ENCODE results near the gene UBE2Z. TPM values are rescaled to one million over a fixed set of nuclear protein-coding genes. Genes with fewer than 3 reads are reported as not detected.

The UBE2Z gene
- total and polyA plus RNA-seq, 2 of the 13 experiments (the other 11 are each of a cell fraction or from before 2014, with no cell fraction given), result 63.2 to 122 TPM

DNA sequence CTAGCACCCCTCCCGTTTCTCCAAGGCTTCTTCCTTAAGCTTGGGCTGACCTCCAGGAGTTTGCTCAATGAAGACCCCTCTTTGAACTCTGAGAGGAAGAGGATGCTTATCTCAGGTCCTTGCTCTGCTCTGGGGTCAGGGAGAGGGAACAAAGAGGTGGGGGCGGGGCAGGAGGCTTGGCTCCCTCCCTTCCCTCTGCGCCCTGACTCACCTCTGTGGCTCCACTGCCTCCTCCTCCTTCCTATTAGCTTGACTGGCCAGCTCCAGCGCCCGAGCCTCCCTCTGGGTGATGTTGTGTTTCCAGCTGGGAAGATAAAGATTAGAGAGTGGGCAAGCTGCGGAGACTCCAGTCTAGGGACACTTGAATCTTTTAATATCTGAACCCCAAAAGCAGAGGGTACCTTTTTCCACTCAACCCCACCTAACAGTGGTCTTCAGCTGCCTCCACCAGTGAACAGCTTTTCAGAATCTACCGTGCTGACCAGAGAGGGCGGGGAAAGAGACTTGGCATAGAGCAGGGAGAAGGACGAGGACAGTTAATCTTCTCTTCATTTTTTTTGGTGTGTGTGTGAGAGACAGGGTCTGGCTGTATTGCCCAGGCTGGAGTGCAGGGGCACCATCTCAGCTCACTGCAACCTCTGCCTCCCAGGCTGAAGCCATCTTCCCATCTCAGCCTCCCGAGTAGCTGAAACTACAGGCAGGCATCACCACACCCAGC lies 53.5 kb downstream of the UBE2Z start (continued):
- TF ChIP-seq, protein P1, sequence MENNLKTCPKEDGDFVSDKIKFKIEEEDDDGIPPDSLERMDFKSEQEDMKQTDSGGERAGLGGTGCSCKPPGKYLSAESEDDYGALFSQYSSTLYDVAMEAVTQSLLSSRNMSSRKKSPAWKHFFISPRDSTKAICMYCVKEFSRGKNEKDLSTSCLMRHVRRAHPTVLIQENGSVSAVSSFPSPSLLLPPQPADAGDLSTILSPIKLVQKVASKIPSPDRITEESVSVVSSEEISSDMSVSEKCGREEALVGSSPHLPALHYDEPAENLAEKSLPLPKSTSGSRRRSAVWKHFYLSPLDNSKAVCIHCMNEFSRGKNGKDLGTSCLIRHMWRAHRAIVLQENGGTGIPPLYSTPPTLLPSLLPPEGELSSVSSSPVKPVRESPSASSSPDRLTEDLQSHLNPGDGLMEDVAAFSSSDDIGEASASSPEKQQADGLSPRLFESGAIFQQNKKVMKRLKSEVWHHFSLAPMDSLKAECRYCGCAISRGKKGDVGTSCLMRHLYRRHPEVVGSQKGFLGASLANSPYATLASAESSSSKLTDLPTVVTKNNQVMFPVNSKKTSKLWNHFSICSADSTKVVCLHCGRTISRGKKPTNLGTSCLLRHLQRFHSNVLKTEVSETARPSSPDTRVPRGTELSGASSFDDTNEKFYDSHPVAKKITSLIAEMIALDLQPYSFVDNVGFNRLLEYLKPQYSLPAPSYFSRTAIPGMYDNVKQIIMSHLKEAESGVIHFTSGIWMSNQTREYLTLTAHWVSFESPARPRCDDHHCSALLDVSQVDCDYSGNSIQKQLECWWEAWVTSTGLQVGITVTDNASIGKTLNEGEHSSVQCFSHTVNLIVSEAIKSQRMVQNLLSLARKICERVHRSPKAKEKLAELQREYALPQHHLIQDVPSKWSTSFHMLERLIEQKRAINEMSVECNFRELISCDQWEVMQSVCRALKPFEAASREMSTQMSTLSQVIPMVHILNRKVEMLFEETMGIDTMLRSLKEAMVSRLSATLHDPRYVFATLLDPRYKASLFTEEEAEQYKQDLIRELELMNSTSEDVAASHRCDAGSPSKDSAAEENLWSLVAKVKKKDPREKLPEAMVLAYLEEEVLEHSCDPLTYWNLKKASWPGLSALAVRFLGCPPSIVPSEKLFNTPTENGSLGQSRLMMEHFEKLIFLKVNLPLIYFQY (CRISPR knock-in tag; IDR thresholded peaks at IDR 0.05; ENCODE audit: borderline replicate concordance), result no peak
- TF ChIP-seq RXRA (CRISPR knock-in tag; IDR thresholded peaks at IDR 0.05), result peak; percentile 83; the same call in 1 of the 2 replicates
- no peak for TF ChIP-seq ZMAT3 (CRISPR knock-in tag; conservative IDR thresholded peaks at IDR 0.05)
- TF ChIP-seq, protein P2, sequence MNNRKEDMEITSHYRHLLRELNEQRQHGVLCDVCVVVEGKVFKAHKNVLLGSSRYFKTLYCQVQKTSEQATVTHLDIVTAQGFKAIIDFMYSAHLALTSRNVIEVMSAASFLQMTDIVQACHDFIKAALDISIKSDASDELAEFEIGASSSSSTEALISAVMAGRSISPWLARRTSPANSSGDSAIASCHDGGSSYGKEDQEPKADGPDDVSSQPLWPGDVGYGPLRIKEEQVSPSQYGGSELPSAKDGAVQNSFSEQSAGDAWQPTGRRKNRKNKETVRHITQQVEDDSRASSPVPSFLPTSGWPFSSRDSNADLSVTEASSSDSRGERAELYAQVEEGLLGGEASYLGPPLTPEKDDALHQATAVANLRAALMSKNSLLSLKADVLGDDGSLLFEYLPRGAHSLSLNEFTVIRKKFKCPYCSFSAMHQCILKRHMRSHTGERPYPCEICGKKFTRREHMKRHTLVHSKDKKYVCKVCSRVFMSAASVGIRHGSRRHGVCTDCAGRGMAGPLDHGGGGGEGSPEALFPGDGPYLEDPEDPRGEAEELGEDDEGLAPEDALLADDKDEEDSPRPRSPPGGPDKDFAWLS (CRISPR knock-in tag; IDR thresholded peaks at IDR 0.05; ENCODE audit: borderline replicate concordance), result no peak
- peak; percentile 57 for TF ChIP-seq CBX1 (IDR thresholded peaks at IDR 0.05; ENCODE audit: low read depth)
- peak; percentile 40; the same call in 1 of the 2 replicates for TF ChIP-seq NCOA2 (CRISPR knock-in tag; IDR thresholded peaks at IDR 0.05)
- no peak for TF ChIP-seq NKX3-1 (CRISPR knock-in tag; IDR thresholded peaks at IDR 0.05)
- TF ChIP-seq, protein P3, sequence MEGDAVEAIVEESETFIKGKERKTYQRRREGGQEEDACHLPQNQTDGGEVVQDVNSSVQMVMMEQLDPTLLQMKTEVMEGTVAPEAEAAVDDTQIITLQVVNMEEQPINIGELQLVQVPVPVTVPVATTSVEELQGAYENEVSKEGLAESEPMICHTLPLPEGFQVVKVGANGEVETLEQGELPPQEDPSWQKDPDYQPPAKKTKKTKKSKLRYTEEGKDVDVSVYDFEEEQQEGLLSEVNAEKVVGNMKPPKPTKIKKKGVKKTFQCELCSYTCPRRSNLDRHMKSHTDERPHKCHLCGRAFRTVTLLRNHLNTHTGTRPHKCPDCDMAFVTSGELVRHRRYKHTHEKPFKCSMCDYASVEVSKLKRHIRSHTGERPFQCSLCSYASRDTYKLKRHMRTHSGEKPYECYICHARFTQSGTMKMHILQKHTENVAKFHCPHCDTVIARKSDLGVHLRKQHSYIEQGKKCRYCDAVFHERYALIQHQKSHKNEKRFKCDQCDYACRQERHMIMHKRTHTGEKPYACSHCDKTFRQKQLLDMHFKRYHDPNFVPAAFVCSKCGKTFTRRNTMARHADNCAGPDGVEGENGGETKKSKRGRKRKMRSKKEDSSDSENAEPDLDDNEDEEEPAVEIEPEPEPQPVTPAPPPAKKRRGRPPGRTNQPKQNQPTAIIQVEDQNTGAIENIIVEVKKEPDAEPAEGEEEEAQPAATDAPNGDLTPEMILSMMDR (CRISPR knock-in tag; IDR thresholded peaks at IDR 0.05), result 0 out of 2 replicates have a peak, but pooled peaks have one; percentile 12
- no peak for TF ChIP-seq ZNF674 (CRISPR knock-in tag; IDR thresholded peaks at IDR 0.05; ENCODE audit: low read depth)
- TF ChIP-seq ZNF496 (CRISPR knock-in tag; IDR thresholded peaks at IDR 0.05; ENCODE audit: insufficient replicate concordance), result no peak
- TF ChIP-seq, protein P4, sequence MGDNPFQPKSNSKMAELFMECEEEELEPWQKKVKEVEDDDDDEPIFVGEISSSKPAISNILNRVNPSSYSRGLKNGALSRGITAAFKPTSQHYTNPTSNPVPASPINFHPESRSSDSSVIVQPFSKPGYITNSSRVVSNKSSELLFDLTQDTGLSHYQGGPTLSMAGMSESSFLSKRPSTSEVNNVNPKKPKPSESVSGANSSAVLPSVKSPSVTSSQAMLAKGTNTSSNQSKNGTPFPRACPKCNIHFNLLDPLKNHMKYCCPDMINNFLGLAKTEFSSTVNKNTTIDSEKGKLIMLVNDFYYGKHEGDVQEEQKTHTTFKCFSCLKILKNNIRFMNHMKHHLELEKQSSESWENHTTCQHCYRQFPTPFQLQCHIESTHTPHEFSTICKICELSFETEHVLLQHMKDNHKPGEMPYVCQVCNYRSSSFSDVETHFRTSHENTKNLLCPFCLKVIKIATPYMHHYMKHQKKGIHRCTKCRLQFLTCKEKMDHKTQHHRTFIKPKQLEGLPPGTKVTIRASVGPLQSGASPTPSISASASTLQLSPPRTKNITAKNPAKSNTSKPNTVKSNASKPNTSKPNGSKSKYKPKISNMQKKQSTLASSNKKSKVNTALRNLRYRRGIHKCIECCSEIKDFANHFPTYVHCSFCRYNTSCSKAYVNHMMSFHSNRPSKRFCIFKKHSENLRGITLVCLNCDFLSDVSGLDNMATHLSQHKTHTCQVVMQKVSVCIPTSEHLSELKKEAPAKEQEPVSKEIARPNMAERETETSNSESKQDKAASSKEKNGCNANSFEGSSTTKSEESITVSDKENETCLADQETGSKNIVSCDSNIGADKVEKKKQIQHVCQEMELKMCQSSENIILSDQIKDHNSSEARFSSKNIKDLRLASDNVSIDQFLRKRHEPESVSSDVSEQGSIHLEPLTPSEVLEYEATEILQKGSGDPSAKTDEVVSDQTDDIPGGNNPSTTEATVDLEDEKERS (CRISPR knock-in tag; IDR thresholded peaks at IDR 0.05), result 0 out of 2 replicates have a peak, but pooled peaks have one; percentile 46
- TF ChIP-seq ZNF329 (CRISPR knock-in tag; IDR thresholded peaks at IDR 0.05; ENCODE audit: low read depth), result no peak
- no peak for TF ChIP-seq ATRX (CRISPR knock-in tag; IDR thresholded peaks at IDR 0.05; ENCODE audit: borderline replicate concordance)
- TF ChIP-seq NONO (IDR thresholded peaks at IDR 0.05), result no peak
- no peak for TF ChIP-seq NONO (CRISPR knock-in tag; conservative IDR thresholded peaks at IDR 0.05)
- peak; percentile 43; the same call in 1 of the 2 replicates for TF ChIP-seq HOXA3 (CRISPR knock-in tag; IDR thresholded peaks at IDR 0.05)
- peak; percentile 63; the same call in 1 of the 2 replicates for TF ChIP-seq ZNF263 (CRISPR knock-in tag; IDR thresholded peaks at IDR 0.05)
- TF ChIP-seq ZNF235 (CRISPR knock-in tag; IDR thresholded peaks at IDR 0.05; ENCODE audit: borderline replicate concordance), result no peak

All from HepG2 (cell line).